ENCODE results near the gene PI4KA.

- TF ChIP-seq CTCF (IDR thresholded peaks at IDR 0.05) (no peak), EZH2phosphoT487 (IDR thresholded peaks at IDR 0.05) (no peak), EZH2 (IDR thresholded peaks at IDR 0.05) (no peak)
Measured at GRCh38 chr22:20792221-20792965, 66.2 kb downstream of the PI4KA start.

Data from neural progenitor cell (in vitro differentiated cells).